GM20000 (cell line): ENCODE results near the gene PCNX2.

Source experiments
- DNase-seq: peaks from one replicate; pipeline ENCODE4 v3.0.0; 2012; ENCODE audit warnings: low spot score
- CTCF ChIP-seq: IDR thresholded peaks from 2 replicates; pipeline ENCODE4 v1.5.1; 2012; ENCODE audit warnings: mild to moderate bottlenecking, control low read depth; ENCODE audit errors: extremely low read depth, missing control alignments

PCNX2 gene

GRCh38 chr1:233157245-233157644, 138.3 kb downstream of the PCNX2 start:
- no peak for TF ChIP-seq CTCF
- DNase-seq = no peak

DNA sequence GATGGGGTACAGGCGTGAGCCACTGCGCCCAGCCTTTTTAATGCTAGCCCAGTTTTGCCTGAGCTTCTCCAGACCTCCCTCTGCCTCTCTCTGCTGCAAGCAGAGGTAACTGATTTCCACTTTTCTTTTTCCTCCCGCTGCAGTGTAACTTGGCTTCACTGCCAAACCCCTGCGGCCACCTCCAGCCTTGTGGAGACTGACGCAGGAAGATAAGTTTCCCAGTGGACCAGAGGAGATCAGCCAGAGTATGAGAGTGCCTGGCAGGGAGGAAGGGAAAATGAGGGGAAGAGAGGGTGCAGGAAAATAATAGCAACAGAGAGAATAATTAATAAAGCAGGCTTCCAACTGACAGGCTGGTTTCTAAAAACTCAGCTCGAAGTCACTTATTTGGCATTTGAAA, 143.7 kb downstream of the PCNX2 start:
- no peak for DNase-seq
- no peak for TF ChIP-seq CTCF

DNA sequence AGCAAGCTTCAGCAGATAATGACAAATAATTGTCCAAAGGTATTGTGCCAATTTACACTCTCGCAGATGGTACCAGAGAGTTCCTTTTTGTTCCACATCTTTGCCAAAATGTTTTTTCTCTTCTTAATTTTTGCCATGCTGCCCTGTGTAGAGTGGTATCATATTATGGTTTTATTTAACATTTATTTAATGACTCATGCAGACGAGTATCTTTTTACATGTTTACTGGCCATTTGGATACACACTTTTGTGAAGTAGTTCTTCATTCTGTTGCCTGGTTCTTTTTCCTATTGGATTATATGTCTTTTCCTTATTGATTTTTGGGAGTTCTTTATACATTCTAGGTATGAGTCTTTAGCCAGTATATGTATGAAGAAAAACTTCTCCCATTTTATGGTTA, 151.1 kb downstream of the PCNX2 start:
- TF ChIP-seq CTCF = no peak
- DNase-seq = no peak

DNA sequence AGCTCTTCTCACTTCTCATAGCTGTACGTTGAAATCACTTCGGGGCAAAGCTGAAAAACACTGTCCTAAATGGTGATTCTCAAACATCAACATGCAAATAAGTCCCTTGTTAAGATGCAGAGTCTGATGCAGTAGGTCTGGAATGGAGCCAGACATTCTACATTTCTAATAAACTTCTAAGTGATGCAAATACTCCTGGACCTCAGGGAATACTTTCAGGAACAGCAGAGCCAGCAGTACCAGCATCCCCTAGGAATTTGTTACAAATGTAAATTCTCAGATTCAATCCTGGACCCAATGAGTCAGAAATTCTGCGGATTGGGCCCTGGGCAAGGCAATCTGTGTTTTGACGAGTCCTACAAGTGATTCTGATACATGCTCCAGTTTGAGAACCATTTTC, 152.3 kb downstream of the PCNX2 start:
- DNase-seq = no peak
- no peak for TF ChIP-seq CTCF

GRCh38 chr1:233140974-233141373, 154.6 kb downstream of the PCNX2 start:
- DNase-seq = no peak
- TF ChIP-seq CTCF = no peak

DNA sequence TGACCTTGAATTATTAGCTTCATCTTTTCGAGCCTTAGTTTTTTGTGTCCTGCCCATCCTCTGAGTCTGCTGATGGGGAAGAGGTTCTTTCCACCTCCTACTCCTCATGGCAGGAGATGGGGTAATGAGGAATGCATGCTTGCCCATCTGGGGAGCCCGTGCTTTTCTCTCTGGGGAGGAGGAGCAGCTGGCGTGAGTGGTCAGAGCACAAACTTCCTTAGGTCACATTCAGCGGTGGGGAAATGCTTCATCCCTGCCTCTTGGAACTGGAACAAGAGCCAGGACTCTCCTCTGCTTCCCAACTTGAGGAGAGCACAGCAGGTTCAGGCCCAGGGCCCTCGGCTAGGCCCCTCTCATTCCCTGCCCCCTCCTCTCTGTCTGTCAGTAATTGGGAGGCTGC, 155.0 kb downstream of the PCNX2 start:
- no peak for DNase-seq
- no peak for TF ChIP-seq CTCF

GRCh38 chr1:233138788-233139585, 156.5 kb downstream of the PCNX2 start:
- no peak for TF ChIP-seq CTCF
- no peak for DNase-seq
